Posterior vena cava (tissue), 2 donors: ENCODE data around the gene KCNJ1. TPM values are rescaled to one million over a fixed set of nuclear protein-coding genes. Genes with fewer than 3 reads are reported as not detected.

Source experiments
- DNase-seq: peaks from one replicate; pipeline ENCODE4 v3.0.0-alpha.2; 2020; ENCODE audit warnings: low spot score
- intact Hi-C, 2 donors: fragments of 100-400 bp; cut with DNase I; formaldehyde crosslinking; loops; one replicate each; pipeline versions ENCODE4 v1.14.1 to v1.14.2; 2022 to 2023
- total RNA-seq, 2 donors: library from RNA; stranded (reverse); fragmentation: NEBNext Ultra II Directional; extraction: Animal tissue kit (Norgen Biotek cat#: 25700); gene quantifications; one replicate each; pipeline ENCODE4 v1.2.1, GENCODE V29; 2021
- donor health status: DM: yes; HTN: yes; CAD: no.
- donor health status: DM: yes; HTN: yes; CAD: no.

Gene KCNJ1
- total RNA-seq, 2 donors from 2014 or later, result not detected

- intact Hi-C loops, result loop anchor here in 1 of 2 donors (1.0 kb wide), 1 partner anchor 20 kb away; no protein-coding TSS in a partner anchor
- no peak for DNase-seq
Measured at GRCh38 chr11:128809128-128809527, 58.0 kb downstream of the KCNJ1 start.

- intact Hi-C loops, result no loop called here
- no peak for DNase-seq
Measured at GRCh38 chr11:128807909-128808308, 59.2 kb downstream of the KCNJ1 start.

- intact Hi-C loops, result no loop called here
- no peak for DNase-seq
Measured at GRCh38 chr11:128806506-128807261, 60.4 kb downstream of the KCNJ1 start.

DNA sequence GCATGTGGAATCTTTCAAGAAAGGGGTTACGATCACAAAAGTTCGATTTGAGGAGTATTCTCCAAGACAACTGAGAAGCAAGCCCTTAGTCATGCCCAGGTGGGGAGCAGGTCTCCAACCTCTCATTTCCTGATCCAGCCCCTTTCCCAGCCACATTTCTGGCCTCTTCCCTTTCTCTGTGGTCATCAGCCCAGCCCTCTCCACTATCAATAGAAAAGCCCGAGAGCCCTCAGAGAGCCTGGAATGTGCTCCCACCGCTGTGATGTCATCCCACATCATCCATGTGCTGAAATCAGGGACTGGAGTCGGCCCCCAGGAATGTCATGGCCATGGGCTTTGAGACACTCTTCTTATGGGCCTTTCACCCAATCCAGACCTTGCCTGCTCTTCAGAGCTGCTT lies 62.6 kb downstream of the KCNJ1 start:
- intact Hi-C loops, result no loop called here
- DNase-seq, result no peak

GRCh38 chr11:128803449-128804245 lies 63.4 kb downstream of the KCNJ1 start:
- intact Hi-C loops, result no loop called here
- no peak for DNase-seq

GRCh38 chr11:128803011-128803410 lies 64.1 kb downstream of the KCNJ1 start:
- intact Hi-C loops, result no loop called here
- DNase-seq, result no peak

GRCh38 chr11:128802358-128802981 lies 64.6 kb downstream of the KCNJ1 start:
- intact Hi-C loops, result no loop called here
- no peak for DNase-seq

- intact Hi-C loops, result no loop called here
- DNase-seq, result no peak
Measured at GRCh38 chr11:128800871-128801417, 66.2 kb downstream of the KCNJ1 start.

- intact Hi-C loops, result no loop called here
- no peak for DNase-seq
Measured at GRCh38 chr11:128796270-128796669, 70.8 kb downstream of the KCNJ1 start.

GRCh38 chr11:128790196-128790595 lies 76.9 kb downstream of the KCNJ1 start:
- intact Hi-C loops, result no loop called here
- DNase-seq, result no peak

DNA sequence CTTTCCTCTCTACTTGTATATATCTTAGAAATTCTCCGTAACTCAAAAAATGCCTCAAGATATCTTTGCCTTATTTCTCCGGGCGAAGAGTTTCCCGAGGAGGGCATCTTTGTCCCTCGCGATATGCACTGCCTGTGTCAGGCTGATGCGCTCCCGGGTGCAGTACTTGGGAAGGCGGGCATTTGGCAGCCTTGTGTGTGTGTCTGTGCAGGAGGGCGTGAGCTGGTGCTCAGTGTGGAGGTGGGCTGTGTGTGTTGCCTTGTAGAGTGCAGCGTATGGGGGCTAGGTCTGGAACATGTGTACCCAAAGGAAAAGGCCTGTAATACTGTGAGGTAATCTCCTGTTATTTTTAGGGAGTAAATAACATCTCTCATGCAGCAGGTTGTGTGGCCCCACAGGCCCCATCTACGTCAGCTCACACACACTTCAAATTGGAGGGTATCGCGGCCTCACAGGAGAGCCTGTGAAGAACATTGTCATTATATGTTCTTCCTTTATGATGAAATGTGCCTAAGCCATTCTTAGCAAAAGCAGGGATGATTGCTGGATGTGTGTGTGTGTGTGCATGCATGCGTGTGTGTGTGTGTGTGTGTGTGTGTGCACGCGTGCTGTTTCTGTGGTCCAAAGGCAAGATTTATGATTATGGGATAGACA lies 77.5 kb downstream of the KCNJ1 start:
- intact Hi-C loops, result no loop called here

More for the DNA sequence above, 77.5 kb downstream of the KCNJ1 start:
- DNase-seq, result no peak

Other genes starting within 250 kb of the KCNJ1 start
- gene FLI1, start 173.2 kb downstream of the KCNJ1 start, total RNA-seq, result 10 to 100 TPM; 25.3 to 29.7 TPM
- 1 to 10 TPM in 1 of 2 donors, under 1 TPM in 1; 0.52 to 1.9 TPM for gene KCNJ5, start 24.1 kb upstream of the KCNJ1 start, total RNA-seq
- gene TP53AIP1, start 75.6 kb upstream of the KCNJ1 start, total RNA-seq, result not detected